Measurements from ENCODE around the gene RFFL.
"Not testable (repeated sequence)": the region's sequence is repeated elsewhere in the genome, so short reads cannot be mapped to it uniquely, and the experiment has no call there.

Gene RFFL

DNA sequence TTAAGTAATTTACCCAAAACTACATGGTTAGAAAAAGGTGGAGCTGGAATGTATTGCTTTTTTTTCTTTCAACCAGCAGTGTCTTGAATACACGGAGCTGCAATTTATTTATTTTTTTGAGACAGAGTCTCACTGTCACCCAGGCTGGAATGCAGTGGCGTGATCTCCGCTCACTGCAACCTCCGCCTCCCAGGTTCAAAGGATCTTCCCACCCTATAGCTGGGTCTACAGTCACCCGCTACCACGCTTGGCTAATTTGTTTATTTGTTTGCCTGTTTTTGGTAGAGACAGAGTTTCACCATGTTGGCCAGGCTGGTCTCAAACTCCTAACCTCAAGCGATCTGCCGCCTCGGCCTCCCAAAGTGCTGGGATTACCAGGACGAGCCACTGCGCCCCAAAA is 27.2 kb upstream of the RFFL start:
- H3K9ac ChIP-seq (ENCODE audit: low read length in 2 of 2); H3K36me3 ChIP-seq (ENCODE audit: control insufficient read depth in 2 of 2, insufficient read depth in 2 of 2, low read length in 2 of 2); H3K9me3 ChIP-seq (ENCODE audit: control insufficient read depth in 2 of 2, low read length in 2 of 2); H3K27ac ChIP-seq (ENCODE audit: low read length); H3K27me3 ChIP-seq (ENCODE audit: control insufficient read depth in 1 of 2, insufficient read depth in 2 of 2, low read length in 2 of 2); H3K4me3 ChIP-seq (ENCODE audit: low read length in 2 of 2): not testable (repeated sequence)
- H3K4me1 ChIP-seq (ENCODE audit: control insufficient read depth, insufficient read depth, low read length): peaks cover 23% of the 10 kb centered on the region

DNA sequence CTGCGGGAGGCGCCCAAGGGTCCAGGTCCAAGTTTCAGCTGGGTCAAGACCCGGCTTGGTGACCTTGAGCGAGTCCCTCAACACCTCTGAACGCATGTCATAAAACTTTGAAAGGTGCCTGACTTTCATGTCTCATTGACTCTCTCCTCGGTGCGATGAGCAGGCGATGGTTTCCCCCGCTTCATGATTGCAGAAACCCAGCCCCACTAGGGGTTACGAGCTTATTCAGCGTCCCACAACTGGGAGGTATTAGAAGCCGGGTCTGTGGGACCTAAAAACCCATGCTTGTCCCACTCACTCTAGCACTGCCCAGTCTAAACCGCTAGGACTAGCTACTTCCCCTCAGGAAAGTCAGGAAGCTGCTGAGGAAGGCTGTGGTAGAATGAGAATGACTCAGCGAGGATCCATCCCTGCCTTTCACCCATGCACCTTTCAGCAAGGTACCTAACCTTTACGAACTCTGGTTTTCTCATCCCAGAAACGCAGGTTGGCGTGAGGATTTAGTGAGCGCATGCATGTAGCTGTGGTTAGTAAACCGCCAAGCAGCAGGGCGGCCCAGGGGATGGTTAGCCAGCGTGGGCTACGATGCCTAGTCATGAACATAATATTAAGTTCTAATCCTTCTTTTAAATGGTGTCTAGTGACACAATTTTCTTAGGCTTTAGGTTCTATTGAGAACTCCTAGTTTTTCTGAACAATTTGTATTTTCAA is 26.2 kb upstream of the RFFL start:
- no peaks in the 10 kb centered on the region for H3K9me3 ChIP-seq (ENCODE audit: control insufficient read depth in 2 of 2, low read length in 2 of 2)
- peak overlapping the region; percentile 30 to 79 for H3K9ac ChIP-seq (ENCODE audit: low read length in 2 of 2)
- no peaks in the 10 kb centered on the region for H3K36me3 ChIP-seq (ENCODE audit: control insufficient read depth in 2 of 2, insufficient read depth in 2 of 2, low read length in 2 of 2)
- H3K27me3 ChIP-seq (ENCODE audit: control insufficient read depth in 1 of 2, insufficient read depth in 2 of 2, low read length in 2 of 2): no peaks in the 10 kb centered on the region
- peak overlapping the region; percentile 24 to 74 for H3K4me3 ChIP-seq (ENCODE audit: low read length in 2 of 2)
- peak overlapping the region; percentile 41 for H3K27ac ChIP-seq (ENCODE audit: low read length)
- peaks cover 23% of the 10 kb centered on the region for H3K4me1 ChIP-seq (ENCODE audit: control insufficient read depth, insufficient read depth, low read length)

DNA sequence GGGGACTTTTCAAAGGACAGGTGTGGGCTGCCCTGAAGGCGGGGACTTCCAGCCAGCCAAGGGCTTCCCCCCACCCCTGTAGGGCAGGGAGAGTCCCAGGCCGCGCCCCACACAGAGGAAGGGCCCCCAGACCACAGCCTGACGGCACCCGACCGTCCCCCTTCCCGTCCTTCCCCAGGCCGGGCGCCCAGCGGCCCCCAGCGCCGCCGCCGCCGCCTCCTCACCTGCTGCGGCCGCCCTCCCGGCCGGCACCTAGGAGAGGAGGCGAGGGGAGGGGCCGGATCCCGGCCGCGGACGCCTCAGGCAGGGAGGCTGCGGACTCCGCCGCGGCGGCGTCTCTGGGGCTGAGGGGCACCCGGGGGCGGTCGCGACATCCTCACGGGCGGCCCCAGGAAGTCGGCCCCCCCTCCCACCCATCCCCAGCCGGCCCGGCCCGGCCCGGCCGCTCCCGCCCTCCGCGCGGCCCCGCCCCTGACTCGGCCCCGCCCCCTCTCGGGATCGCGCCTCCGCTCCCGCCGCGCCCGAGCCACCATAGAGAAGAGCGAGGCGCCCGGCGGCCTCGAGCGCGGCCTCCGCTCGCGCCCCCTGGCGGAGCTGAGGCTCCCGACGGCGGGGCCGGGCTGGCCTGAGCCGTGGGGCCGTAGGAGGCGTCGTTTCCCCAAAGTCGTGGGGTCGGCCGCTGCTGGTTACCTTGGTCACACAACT is 25.5 kb upstream of the RFFL start:
- Histone ChIP-seq H3K27ac (ENCODE audit: low read length) (peak overlapping the region; percentile 76), H3K4me3 (ENCODE audit: low read length in 2 of 2) (peak overlapping the region; percentile 91 to 93), H3K36me3 (ENCODE audit: control insufficient read depth in 2 of 2, insufficient read depth in 2 of 2, low read length in 2 of 2) (no peaks in the 10 kb centered on the region), H3K9ac (ENCODE audit: low read length in 2 of 2) (peak overlapping the region; percentile 95 to 97), H3K4me1 (ENCODE audit: control insufficient read depth, insufficient read depth, low read length) (peaks cover 23% of the 10 kb centered on the region), H3K9me3 (ENCODE audit: control insufficient read depth in 2 of 2, low read length in 2 of 2) (no peaks in the 10 kb centered on the region), H3K27me3 (ENCODE audit: control insufficient read depth in 1 of 2, insufficient read depth in 2 of 2, low read length in 2 of 2) (no peaks in the 10 kb centered on the region)

DNA sequence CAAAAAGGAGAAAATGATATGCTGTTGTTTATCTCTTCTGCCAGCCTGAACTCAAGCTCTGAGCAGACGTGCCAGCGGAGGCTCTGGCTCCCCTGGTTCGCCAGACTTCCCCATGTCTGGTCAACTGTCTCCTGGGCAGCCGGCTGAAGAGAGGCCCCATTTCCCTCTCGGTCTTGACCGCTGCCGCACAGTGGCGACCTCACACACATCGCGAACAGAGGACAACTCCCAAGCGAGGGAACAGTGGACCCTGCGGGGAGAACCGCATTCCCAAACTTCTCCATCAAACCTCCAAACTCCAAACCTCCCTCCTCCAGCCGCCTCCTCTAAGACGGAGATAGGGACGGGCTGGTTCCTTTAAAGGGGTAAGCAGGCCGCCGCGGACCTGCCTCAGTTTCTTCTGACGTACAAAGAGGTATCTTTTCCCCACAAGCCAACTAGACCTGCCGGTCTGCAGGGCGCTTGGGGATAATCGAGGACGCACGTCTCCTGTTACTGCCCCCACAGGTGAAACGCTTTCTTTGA is 24.9 kb upstream of the RFFL start:
- H3K4me3 ChIP-seq (ENCODE audit: low read length in 2 of 2): peak overlapping the region; percentile 91 to 93
- no peaks in the 10 kb centered on the region for H3K36me3 ChIP-seq (ENCODE audit: control insufficient read depth in 2 of 2, insufficient read depth in 2 of 2, low read length in 2 of 2)
- peak overlapping the region; percentile 95 to 97 for H3K9ac ChIP-seq (ENCODE audit: low read length in 2 of 2)
- H3K27ac ChIP-seq (ENCODE audit: low read length): peak overlapping the region; percentile 76
- H3K4me1 ChIP-seq (ENCODE audit: control insufficient read depth, insufficient read depth, low read length): peaks cover 23% of the 10 kb centered on the region
- no peaks in the 10 kb centered on the region for H3K9me3 ChIP-seq (ENCODE audit: control insufficient read depth in 2 of 2, low read length in 2 of 2)
- no peaks in the 10 kb centered on the region for H3K27me3 ChIP-seq (ENCODE audit: control insufficient read depth in 1 of 2, insufficient read depth in 2 of 2, low read length in 2 of 2)

DNA sequence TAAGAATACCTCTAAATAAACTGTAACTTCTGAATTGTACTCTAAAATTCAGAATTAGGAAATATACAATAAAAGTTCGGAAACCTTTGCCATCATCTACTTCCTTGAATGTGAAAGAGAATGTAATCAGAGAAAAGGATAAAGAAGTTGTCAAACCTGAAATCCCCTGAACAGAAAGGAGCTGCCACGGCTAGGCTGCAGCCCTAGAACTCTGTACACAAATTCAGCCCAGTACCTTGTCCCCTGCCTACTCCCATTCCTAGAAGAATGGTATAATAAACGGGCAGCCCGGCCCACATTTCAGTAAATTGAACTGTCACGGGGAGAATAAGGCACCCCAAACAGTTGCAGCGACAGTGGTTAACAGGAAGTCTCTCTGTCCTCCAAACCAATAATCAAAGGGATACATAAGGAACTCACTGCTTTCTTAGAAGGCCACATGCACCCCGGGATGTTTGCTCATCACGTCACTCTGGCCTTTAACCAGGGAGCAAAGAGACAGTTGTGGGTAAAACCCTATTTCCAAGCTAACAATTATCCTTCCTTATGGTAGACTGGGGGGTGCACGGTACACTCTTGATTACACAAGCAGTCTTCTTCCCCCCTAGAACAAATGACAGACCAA is 24.3 kb upstream of the RFFL start:
- Histone ChIP-seq H3K27ac (ENCODE audit: low read length) (peak overlapping the region; percentile 76), H3K27me3 (ENCODE audit: control insufficient read depth in 1 of 2, insufficient read depth in 2 of 2, low read length in 2 of 2) (no peaks in the 10 kb centered on the region), H3K36me3 (ENCODE audit: control insufficient read depth in 2 of 2, insufficient read depth in 2 of 2, low read length in 2 of 2) (no peaks in the 10 kb centered on the region), H3K9ac (ENCODE audit: low read length in 2 of 2) (peak overlapping the region; percentile 95 to 97), H3K9me3 (ENCODE audit: control insufficient read depth in 2 of 2, low read length in 2 of 2) (no peaks in the 10 kb centered on the region), H3K4me3 (ENCODE audit: low read length in 2 of 2) (peak overlapping the region; percentile 91 to 93), H3K4me1 (ENCODE audit: control insufficient read depth, insufficient read depth, low read length) (peaks cover 23% of the 10 kb centered on the region)

DNA sequence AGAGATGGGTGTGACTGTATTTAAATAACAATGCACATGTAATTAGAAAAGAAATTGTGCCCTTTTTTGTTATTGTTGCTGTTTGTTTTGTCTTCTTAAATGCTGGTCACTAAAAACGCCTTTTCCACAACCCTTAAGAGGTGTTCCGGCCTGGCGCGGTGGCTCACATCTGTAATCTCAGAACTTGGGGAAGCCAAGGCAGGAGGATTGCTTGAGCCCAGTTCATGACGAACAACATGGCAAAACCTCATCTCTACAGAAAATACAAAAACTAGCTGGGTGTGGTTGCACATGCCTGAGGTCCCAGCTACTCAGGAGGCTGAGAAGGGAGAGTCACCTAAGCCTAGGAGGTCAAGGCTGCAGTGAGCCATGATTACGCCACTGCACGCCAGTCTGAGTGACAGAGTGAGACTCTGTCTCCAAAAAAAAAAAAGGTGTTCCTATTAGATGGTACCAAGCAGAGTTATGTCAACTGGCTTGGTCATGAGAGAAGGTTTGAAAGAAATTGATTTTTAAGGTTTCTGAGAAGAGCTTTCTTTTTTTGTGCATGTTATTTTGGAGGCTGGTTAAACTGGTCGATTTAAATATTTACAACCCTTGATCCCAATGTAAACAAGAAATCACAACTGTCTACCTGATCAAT is 23.5 kb upstream of the RFFL start:
- H3K36me3 ChIP-seq (ENCODE audit: control insufficient read depth in 2 of 2, insufficient read depth in 2 of 2, low read length in 2 of 2): no peaks in the 10 kb centered on the region
- no peaks in the 10 kb centered on the region for H3K27me3 ChIP-seq (ENCODE audit: control insufficient read depth in 1 of 2, insufficient read depth in 2 of 2, low read length in 2 of 2)
- no peak overlapping the region for H3K4me3 ChIP-seq (ENCODE audit: low read length in 2 of 2)
- no peak overlapping the region for H3K27ac ChIP-seq (ENCODE audit: low read length)
- H3K4me1 ChIP-seq (ENCODE audit: control insufficient read depth, insufficient read depth, low read length): peaks cover 23% of the 10 kb centered on the region
- no peak overlapping the region for H3K9ac ChIP-seq (ENCODE audit: low read length in 2 of 2)
- H3K9me3 ChIP-seq (ENCODE audit: control insufficient read depth in 2 of 2, low read length in 2 of 2): no peaks in the 10 kb centered on the region

DNA sequence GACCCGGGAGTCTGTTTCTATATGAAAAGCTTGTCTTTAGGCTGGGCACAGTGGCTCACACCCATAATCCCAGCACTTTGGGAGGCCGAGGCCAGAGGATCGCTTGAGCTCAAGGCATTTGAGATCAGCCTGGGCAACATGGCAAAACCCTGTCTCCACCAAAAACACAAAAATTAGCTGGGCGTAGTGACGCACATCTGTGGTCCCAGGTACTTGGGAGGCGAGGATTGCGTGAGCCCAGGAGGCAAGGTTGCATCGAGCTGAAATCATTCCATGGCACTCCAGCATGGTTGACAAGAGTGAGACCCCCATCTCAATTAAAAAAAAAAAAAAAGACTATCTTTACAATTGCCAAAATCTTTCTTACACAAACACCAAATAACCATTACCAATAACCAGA is 22.7 kb upstream of the RFFL start:
- H3K4me1 ChIP-seq (ENCODE audit: control insufficient read depth, insufficient read depth, low read length): peaks cover 23% of the 10 kb centered on the region
- no peak overlapping the region for H3K9ac ChIP-seq (ENCODE audit: low read length in 2 of 2)
- H3K27ac ChIP-seq (ENCODE audit: low read length): no peak overlapping the region
- no peak overlapping the region for H3K4me3 ChIP-seq (ENCODE audit: low read length in 2 of 2)
- no peaks in the 10 kb centered on the region for H3K9me3 ChIP-seq (ENCODE audit: control insufficient read depth in 2 of 2, low read length in 2 of 2)
- no peaks in the 10 kb centered on the region for H3K36me3 ChIP-seq (ENCODE audit: control insufficient read depth in 2 of 2, insufficient read depth in 2 of 2, low read length in 2 of 2)
- H3K27me3 ChIP-seq (ENCODE audit: control insufficient read depth in 1 of 2, insufficient read depth in 2 of 2, low read length in 2 of 2): no peaks in the 10 kb centered on the region

DNA sequence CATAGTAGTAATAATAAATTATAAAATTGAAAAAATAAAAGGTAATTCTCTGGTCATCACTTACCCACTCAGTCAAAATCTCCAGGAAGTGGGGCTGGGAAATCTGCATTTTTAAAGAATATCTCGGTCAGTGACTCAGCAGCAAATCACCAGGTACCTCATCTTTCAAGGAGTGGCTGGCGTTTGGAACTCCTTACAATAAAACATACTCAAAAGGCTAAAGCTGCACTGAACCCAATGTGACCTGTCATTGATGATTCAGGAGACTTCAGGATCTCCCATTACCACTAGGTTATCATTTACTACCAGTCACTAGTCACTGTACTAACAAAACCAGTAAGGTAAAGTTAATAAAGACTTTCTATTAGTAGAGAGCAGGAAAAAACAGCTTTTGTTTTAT is 21.5 kb upstream of the RFFL start:
- Histone ChIP-seq H3K9ac (ENCODE audit: low read length in 2 of 2) (no peak overlapping the region), H3K27me3 (ENCODE audit: control insufficient read depth in 1 of 2, insufficient read depth in 2 of 2, low read length in 2 of 2) (no peaks in the 10 kb centered on the region), H3K27ac (ENCODE audit: low read length) (no peak overlapping the region)

DNA sequence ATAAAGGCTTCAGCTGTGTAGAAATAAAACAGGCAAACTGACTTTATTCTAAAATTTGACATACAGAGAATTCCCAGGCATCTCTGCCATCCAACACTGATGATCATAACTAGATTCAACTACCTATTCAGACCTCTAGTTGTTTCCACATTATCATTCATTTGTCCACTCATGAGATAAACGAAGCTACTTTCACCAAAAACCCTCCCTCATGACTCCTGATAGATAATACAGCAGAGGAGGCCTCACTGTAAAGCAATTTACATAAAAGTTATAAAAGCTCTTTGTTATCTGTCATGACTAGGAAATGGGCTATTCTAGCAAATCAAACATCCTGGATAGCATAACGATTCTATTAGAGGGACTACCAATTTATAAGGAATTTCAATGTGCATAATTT is 19.6 kb upstream of the RFFL start:
- H3K9ac ChIP-seq (ENCODE audit: low read length in 2 of 2): no peak overlapping the region
- H3K27ac ChIP-seq (ENCODE audit: low read length): no peak overlapping the region
- H3K4me1 ChIP-seq (ENCODE audit: control insufficient read depth, insufficient read depth, low read length): peaks cover 11% of the 10 kb centered on the region
- H3K4me3 ChIP-seq (ENCODE audit: low read length in 2 of 2): no peak overlapping the region
- H3K27me3 ChIP-seq (ENCODE audit: control insufficient read depth in 1 of 2, insufficient read depth in 2 of 2, low read length in 2 of 2): no peaks in the 10 kb centered on the region
- H3K36me3 ChIP-seq (ENCODE audit: control insufficient read depth in 2 of 2, insufficient read depth in 2 of 2, low read length in 2 of 2): no peaks in the 10 kb centered on the region
- H3K9me3 ChIP-seq (ENCODE audit: control insufficient read depth in 2 of 2, low read length in 2 of 2): no peaks in the 10 kb centered on the region

More for the DNA sequence above, 21.5 kb upstream of the RFFL start:
- Histone ChIP-seq H3K4me3 (ENCODE audit: low read length in 2 of 2) (no peak overlapping the region), H3K4me1 (ENCODE audit: control insufficient read depth, insufficient read depth, low read length) (peaks cover 23% of the 10 kb centered on the region), H3K36me3 (ENCODE audit: control insufficient read depth in 2 of 2, insufficient read depth in 2 of 2, low read length in 2 of 2) (no peaks in the 10 kb centered on the region), H3K9me3 (ENCODE audit: control insufficient read depth in 2 of 2, low read length in 2 of 2) (no peaks in the 10 kb centered on the region)

DNA sequence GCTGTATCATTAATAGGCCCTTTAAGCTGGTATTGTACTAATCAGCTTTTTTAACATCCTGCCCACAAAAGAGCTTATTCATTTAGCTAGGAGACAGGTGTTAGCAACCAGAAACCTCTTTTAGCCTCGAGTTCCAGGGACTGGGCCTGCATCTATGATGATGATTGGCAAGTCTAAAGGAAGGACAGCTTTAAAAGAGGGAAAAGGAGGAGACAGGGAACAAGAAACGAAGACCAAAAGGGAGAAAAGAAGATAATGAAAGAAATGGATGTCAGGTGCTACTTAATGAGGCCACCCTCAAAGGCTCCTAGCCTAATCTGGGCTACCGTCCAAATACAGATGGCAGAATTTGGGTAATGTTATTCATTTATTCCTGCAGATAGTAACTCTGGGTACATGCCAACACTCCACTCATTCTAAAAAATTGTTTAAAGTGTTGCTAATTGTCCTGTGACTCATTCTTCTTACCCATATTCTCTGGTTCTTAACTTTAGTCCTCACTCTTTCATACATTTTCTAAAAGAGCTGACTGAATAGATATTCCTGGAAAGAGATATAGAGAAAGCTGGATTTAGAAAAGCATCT is 18.7 kb upstream of the RFFL start:
- no peak overlapping the region for H3K4me3 ChIP-seq (ENCODE audit: low read length in 2 of 2)
- no peak overlapping the region for H3K27ac ChIP-seq (ENCODE audit: low read length)

More for the DNA sequence above, 18.7 kb upstream of the RFFL start:
- no peaks in the 10 kb centered on the region for H3K9me3 ChIP-seq (ENCODE audit: control insufficient read depth in 2 of 2, low read length in 2 of 2)
- no peaks in the 10 kb centered on the region for H3K36me3 ChIP-seq (ENCODE audit: control insufficient read depth in 2 of 2, insufficient read depth in 2 of 2, low read length in 2 of 2)
- H3K27me3 ChIP-seq (ENCODE audit: control insufficient read depth in 1 of 2, insufficient read depth in 2 of 2, low read length in 2 of 2): no peaks in the 10 kb centered on the region
- H3K4me1 ChIP-seq (ENCODE audit: control insufficient read depth, insufficient read depth, low read length): peaks cover 4% of the 10 kb centered on the region
- no peak overlapping the region for H3K9ac ChIP-seq (ENCODE audit: low read length in 2 of 2)
